Measurements from ENCODE around the gene TXNDC2. TPM values are rescaled to one million over a fixed set of nuclear protein-coding genes. Genes with fewer than 3 reads are reported as not detected.

Gene TXNDC2
- total RNA-seq, 1 experiment from 2014 or later: 0.28 TPM

DNA sequence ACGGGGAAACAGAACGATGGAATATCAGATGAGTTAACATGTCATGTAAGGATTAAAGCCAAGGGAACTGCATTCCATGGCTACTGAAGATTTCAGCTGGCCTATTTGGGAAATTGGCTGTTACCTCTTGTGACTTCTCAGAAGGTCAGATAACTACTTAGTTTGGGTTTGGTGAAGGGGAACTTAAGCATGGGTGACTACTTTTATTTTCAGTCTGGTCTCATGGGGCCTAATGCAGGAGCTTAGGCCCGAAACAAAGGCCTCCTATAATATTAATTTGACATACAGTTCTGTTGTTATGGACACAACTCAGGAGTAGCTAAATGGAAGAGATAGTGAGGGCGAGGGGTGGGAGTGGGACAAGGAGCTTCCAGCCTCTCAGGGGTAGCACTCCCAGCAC is 44.0 kb upstream of the TXNDC2 start:
- H3K23ac ChIP-seq (ENCODE audit: insufficient read length, low read depth, low read length): no peak overlapping the region
- peaks cover 39 to 43% of the 10 kb centered on the region in 2 experiments for H3K4me1 Mint-ChIP-seq
- no peaks in the 10 kb centered on the region for H3K23me2 ChIP-seq (ENCODE audit: insufficient read length, low read depth, low read length, poor library complexity, severe bottlenecking)
- TF ChIP-seq, protein P1, sequence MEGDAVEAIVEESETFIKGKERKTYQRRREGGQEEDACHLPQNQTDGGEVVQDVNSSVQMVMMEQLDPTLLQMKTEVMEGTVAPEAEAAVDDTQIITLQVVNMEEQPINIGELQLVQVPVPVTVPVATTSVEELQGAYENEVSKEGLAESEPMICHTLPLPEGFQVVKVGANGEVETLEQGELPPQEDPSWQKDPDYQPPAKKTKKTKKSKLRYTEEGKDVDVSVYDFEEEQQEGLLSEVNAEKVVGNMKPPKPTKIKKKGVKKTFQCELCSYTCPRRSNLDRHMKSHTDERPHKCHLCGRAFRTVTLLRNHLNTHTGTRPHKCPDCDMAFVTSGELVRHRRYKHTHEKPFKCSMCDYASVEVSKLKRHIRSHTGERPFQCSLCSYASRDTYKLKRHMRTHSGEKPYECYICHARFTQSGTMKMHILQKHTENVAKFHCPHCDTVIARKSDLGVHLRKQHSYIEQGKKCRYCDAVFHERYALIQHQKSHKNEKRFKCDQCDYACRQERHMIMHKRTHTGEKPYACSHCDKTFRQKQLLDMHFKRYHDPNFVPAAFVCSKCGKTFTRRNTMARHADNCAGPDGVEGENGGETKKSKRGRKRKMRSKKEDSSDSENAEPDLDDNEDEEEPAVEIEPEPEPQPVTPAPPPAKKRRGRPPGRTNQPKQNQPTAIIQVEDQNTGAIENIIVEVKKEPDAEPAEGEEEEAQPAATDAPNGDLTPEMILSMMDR (conservative IDR thresholded peaks at IDR 0.05): no peak
- no peak overlapping the region for H3K4ac ChIP-seq (ENCODE audit: low read depth, low read length)
- peaks cover 12% of the 10 kb centered on the region; the same call in 1 of the 2 replicates for H3K4me1 ChIP-seq (ENCODE audit: insufficient read depth, low read length)
- H4K91ac ChIP-seq (ENCODE audit: insufficient read length, low read depth, low read length): no peak overlapping the region
- no peak overlapping the region for H4K8ac ChIP-seq (replicated peaks; ENCODE audit: insufficient read length, low read depth, low read length)
- H2AK5ac ChIP-seq (ENCODE audit: insufficient read length, low read length): no peak overlapping the region
- no peaks in the 10 kb centered on the region for H4K20me1 ChIP-seq (ENCODE audit: control insufficient read depth, insufficient read depth, insufficient read length)
- H3K27ac Mint-ChIP-seq: no peak overlapping the region; a peak in 1 of 7 replicates
- H3K27me3 ChIP-seq (ENCODE audit: insufficient read depth, low read length): no peaks in the 10 kb centered on the region; the same call in 1 of the 2 replicates
- no peak overlapping the region for H3K56ac ChIP-seq (ENCODE audit: insufficient read length, low read depth, low read length)
- no peak overlapping the region for H2BK20ac ChIP-seq (ENCODE audit: low read depth, low read length, poor library complexity, severe bottlenecking)
- H4K5ac ChIP-seq (ENCODE audit: insufficient read length, low read depth, low read length): no peak overlapping the region
- H3T11ph ChIP-seq (ENCODE audit: low read length): no peak overlapping the region
- H2BK5ac ChIP-seq (ENCODE audit: insufficient read length, low read length): no peak overlapping the region
- DNase-seq: no peak
- no peaks in the 10 kb centered on the region for H3K9me3 Mint-ChIP-seq
- H2BK12ac ChIP-seq (ENCODE audit: insufficient read length, low read depth, low read length): no peak overlapping the region
- H2BK120ac ChIP-seq (ENCODE audit: low read depth, low read length, poor library complexity, severe bottlenecking): no peak overlapping the region
- no peaks in the 10 kb centered on the region for H3K79me2 ChIP-seq (ENCODE audit: insufficient read depth, low read length)
- no peak overlapping the region for H2AFZ ChIP-seq (ENCODE audit: low read length)
- no CpG with 5 or more reads among the region's 4 CpGs for WGBS (ENCODE audit: extremely low coverage, insufficient read length, low lambda C conversion rate)
- no peak overlapping the region for H3K4me3 Mint-ChIP-seq
- H3K14ac ChIP-seq (ENCODE audit: insufficient read depth, low read length): no peak overlapping the region
- H3K27me3 Mint-ChIP-seq (ENCODE audit: low read depth): 0 out of 2 replicates have a peak, but pooled peaks cover 2% of the 10 kb centered on the region
- no peaks in the 10 kb centered on the region for H3K9me3 ChIP-seq (ENCODE audit: control insufficient read depth, low read depth, low read length)
- H3K9ac ChIP-seq (ENCODE audit: extremely low read depth, insufficient read length, low read length): no peak overlapping the region
- no peaks in the 10 kb centered on the region for H3K79me1 ChIP-seq (ENCODE audit: insufficient read depth, low read depth, low read length, poor library complexity, severe bottlenecking)
- H3K36me3 Mint-ChIP-seq (ENCODE audit: insufficient read depth in 1 of 3, low read depth in 3 of 3): peaks cover 0 to 5% (median 0%) of the 10 kb centered on the region in 3 experiments; a peak in 3 of 7 replicates
- H3K27ac ChIP-seq (ENCODE audit: insufficient read length, low read depth, low read length): no peak overlapping the region
- H2BK15ac ChIP-seq (ENCODE audit: low read depth, low read length): no peak overlapping the region
- H3K4me2 ChIP-seq (ENCODE audit: insufficient read depth, insufficient read length, low read length): no peak overlapping the region
- H3K18ac ChIP-seq (ENCODE audit: insufficient read length, low read depth, low read length): no peak overlapping the region

Measured in H9 (cell line).